CD4-positive, alpha-beta T cell (primary cell): ENCODE data around the gene SLC2A5. TPM values are rescaled to one million over a fixed set of nuclear protein-coding genes. Genes with fewer than 3 reads are reported as not detected.

Experiments
- ATAC-seq: fragments of 200-7000 bp; cut with Tn5 transposase; one replicate; pipeline ENCODE4 v1.10.0; 2022; ENCODE audit warnings: mild to moderate bottlenecking; ENCODE audit not compliant: poor library complexity
- CTCF ChIA-PET: fragments of 350-600 bp; sonication (Branson Sonifier 250); formaldehyde crosslinking; loops from one replicate; lab custom pipeline; 2021; ENCODE audit warnings: antibody characterized with exemption, inconsistent platforms; lab: Charles Lee
- POLR2A ChIA-PET: fragments of 350-600 bp; sonication (Branson Sonifier 250); formaldehyde crosslinking; loops from one replicate; lab custom pipeline; 2021; ENCODE audit warnings: antibody characterized with exemption, inconsistent platforms; lab: Charles Lee
- DNase-seq, 14 experiments: peaks; one replicate each; pipeline ENCODE4 v3.0.0-alpha.2; 2013 to 2020; ENCODE audit warnings: mixed read lengths in 2 of 14
- H3K27ac ChIP-seq, 2 donors: one replicate each; pipeline versions ENCODE4 v1.5.1 to v1.7.0; 2013; ENCODE audit warnings: low read length in 2 of 2, low read depth in 1 of 2, mild to moderate bottlenecking in 1 of 2
- H3K27me3 ChIP-seq, 2 experiments: 1 replicate in 1 of 2; 2 replicates in 1 of 2; pipeline versions ENCODE4 v1.6.1 to v1.7.0; 2013; ENCODE audit warnings: low read length in 2 of 2, control low read depth in 1 of 2, mild to moderate bottlenecking in 1 of 2, moderate library complexity in 1 of 2; ENCODE audit not compliant: insufficient read depth in 2 of 2, control insufficient read depth in 1 of 2
- H3K36me3 ChIP-seq: one replicate; pipeline ENCODE4 v1.6.1; 2013; ENCODE audit warnings: low read length, control low read depth; ENCODE audit not compliant: insufficient read depth
- H3K4me1 ChIP-seq: one replicate; pipeline ENCODE4 v1.6.1; 2013; ENCODE audit warnings: low read length, control low read depth; ENCODE audit not compliant: insufficient read depth
- H3K4me3 ChIP-seq: one replicate; pipeline ENCODE4 v1.5.1; 2013; ENCODE audit warnings: mild to moderate bottlenecking, low read length, moderate library complexity
- H3K9me3 ChIP-seq, 2 experiments: 1 replicate in 1 of 2; 2 replicates in 1 of 2; pipeline versions ENCODE4 v1.6.1 to v1.7.0; 2013; ENCODE audit warnings: low read length in 2 of 2, mild to moderate bottlenecking in 2 of 2, control low read depth in 1 of 2, moderate library complexity in 1 of 2; ENCODE audit not compliant: control insufficient read depth in 1 of 2, insufficient read depth in 1 of 2
- H3K27ac Mint-ChIP-seq: one replicate; pipeline ENCODE4 v1.8.0; 2020; ENCODE audit warnings: mixed read lengths
- H3K27me3 Mint-ChIP-seq: one replicate; pipeline ENCODE4 v1.8.0; 2021; ENCODE audit warnings: mixed read lengths
- H3K36me3 Mint-ChIP-seq: one replicate; pipeline ENCODE4 v1.8.0; 2021; ENCODE audit warnings: low read depth, mixed read lengths
- H3K4me1 Mint-ChIP-seq: one replicate; pipeline ENCODE4 v1.8.0; 2021; ENCODE audit warnings: low read depth, mixed read lengths
- H3K4me3 Mint-ChIP-seq: one replicate; pipeline ENCODE4 v1.8.0; 2020; ENCODE audit warnings: mild to moderate bottlenecking, mixed read lengths
- H3K9me3 Mint-ChIP-seq: one replicate; pipeline ENCODE4 v1.8.0; 2020; ENCODE audit warnings: mixed read lengths
- intact Hi-C, 2 experiments: fragments of 100-400 bp; cut with DNase I in 1 of 2; cut with micrococcal nuclease in 1 of 2; formaldehyde crosslinking; loops; one replicate each; pipeline versions ENCODE4 v1.15.1 to v1.9.0; 2023 to 2025; cut with DNase I, micrococcal nuclease
- total RNA-seq, 174 experiments: library from RNA in 2 of 174; stranded (reverse) in 2 of 174; gene quantifications; one replicate each; pipeline ENCODE4 v1.2.3 and lab custom pipeline; 2021 to 2026
- TF ChIP-seq, protein P1 (sequence below): fragments of 200-600 bp; IDR thresholded peaks from one replicate; pipeline ENCODE4 v1.8.0; 2022; ENCODE audit warnings: antibody characterized with exemption, mild to moderate bottlenecking

Gene SLC2A5
- total RNA-seq, 2 experiments from 2014 or later = not detected

DNA sequence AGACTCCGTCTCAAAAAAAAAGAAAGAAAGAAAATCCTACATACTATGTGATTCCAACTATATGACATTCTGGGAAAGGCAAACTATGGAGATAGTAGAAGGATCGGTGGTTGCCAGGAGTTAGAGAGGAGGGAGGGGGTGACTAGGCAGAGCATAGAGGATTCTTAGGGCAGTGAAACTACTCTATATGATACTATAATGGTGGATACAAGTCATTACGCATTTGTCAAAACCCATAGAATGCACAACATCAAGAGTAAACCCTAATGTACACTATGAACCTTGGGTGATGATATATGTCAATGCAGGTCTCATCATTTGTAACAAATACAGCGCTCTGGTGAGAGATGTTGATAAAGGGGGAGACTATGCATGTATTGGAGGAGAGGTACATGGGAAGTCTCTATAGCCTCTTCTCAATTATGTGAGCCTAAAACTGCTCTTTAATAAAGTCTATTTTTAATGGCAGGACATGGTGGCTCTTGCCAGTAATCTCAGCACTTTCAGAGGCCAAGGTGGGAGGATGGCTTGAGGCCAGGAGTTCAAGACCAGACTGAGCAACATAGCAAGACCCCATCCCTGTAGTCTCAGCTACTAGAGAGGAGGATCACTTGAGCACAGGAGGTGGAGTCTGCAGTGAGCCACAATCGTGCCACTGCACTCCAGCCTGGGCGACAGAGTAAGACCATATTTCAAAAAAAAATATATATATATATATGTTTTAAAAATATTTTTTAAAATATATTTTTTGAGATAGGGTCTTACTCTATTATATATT lies 17.0 kb downstream of the SLC2A5 start:
- no peak overlapping the region for H3K27ac ChIP-seq
- Mint-ChIP-seq H3K9me3 (no peaks in the 10 kb centered on the region), H3K27ac (no peak overlapping the region), H3K27me3 (peaks cover 4% of the 10 kb centered on the region), H3K4me3 (no peak overlapping the region), H3K4me1 (no peaks in the 10 kb centered on the region), H3K36me3 (no peaks in the 10 kb centered on the region)
- no peaks in the 10 kb centered on the region for H3K9me3 ChIP-seq
- no peaks in the 10 kb centered on the region for H3K4me1 ChIP-seq
- no peaks in the 10 kb centered on the region for H3K27me3 ChIP-seq
- no peaks in the 10 kb centered on the region for H3K36me3 ChIP-seq
- intact Hi-C loops = no loop called here
- no peak for ATAC-seq
- POLR2A ChIA-PET = no interaction called here
- TF ChIP-seq, protein P1, sequence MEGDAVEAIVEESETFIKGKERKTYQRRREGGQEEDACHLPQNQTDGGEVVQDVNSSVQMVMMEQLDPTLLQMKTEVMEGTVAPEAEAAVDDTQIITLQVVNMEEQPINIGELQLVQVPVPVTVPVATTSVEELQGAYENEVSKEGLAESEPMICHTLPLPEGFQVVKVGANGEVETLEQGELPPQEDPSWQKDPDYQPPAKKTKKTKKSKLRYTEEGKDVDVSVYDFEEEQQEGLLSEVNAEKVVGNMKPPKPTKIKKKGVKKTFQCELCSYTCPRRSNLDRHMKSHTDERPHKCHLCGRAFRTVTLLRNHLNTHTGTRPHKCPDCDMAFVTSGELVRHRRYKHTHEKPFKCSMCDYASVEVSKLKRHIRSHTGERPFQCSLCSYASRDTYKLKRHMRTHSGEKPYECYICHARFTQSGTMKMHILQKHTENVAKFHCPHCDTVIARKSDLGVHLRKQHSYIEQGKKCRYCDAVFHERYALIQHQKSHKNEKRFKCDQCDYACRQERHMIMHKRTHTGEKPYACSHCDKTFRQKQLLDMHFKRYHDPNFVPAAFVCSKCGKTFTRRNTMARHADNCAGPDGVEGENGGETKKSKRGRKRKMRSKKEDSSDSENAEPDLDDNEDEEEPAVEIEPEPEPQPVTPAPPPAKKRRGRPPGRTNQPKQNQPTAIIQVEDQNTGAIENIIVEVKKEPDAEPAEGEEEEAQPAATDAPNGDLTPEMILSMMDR = no peak
- no peak overlapping the region for H3K4me3 ChIP-seq
- no peak for DNase-seq
- CTCF ChIA-PET = no interaction called here

DNA sequence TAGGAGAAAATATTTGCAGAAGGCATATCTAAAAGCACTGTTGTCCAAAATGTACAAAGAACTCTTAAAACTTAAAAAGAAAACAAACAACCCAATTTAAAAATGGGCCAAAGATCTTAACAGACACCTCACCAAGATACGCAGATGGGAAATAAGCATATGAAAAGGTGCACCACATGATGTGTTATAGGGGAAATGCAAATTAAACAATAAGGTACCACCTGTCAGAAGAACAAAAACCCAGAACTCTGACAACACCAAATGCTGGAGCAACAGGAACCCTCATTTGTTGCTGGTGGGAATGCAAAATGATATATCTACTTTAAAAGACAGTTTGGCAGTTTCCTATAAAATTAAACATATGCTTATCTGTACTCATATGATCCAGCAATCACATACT lies 18.1 kb downstream of the SLC2A5 start:
- DNase-seq = no peak
- TF ChIP-seq, protein P1 = no peak
- CTCF ChIA-PET = no interaction called here

DNA sequence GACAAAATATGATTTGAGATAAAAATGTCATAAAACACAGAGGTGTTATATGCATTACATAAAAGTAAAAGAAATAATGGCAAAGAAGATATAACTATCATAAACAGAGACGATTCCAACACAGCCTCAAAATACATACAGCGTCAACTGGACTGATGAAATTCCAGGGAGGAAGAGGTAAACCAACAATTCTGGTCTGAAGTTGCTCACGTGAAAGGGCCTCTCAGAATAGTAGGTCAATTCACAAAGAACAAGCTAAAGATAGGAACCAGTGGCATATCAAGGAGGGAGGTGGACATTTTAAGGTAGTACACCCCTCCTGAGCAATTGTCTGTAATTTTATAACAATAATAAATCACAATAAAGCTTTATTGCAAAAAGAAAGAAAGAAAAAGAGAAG lies 18.6 kb downstream of the SLC2A5 start:
- no peak overlapping the region for H3K4me3 ChIP-seq
- no peaks in the 10 kb centered on the region for H3K4me1 ChIP-seq
- no peaks in the 10 kb centered on the region for H3K4me1 Mint-ChIP-seq
- H3K27ac Mint-ChIP-seq = no peak overlapping the region
- DNase-seq (no peak), ATAC-seq (no peak)
- no peaks in the 10 kb centered on the region for H3K36me3 ChIP-seq
- intact Hi-C loops = no loop called here
- H3K36me3 Mint-ChIP-seq = no peaks in the 10 kb centered on the region
- H3K27ac ChIP-seq = no peak overlapping the region
- POLR2A ChIA-PET = no interaction called here
- no peaks in the 10 kb centered on the region for H3K27me3 ChIP-seq
- no peak overlapping the region for H3K4me3 Mint-ChIP-seq
- peaks cover 4% of the 10 kb centered on the region for H3K27me3 Mint-ChIP-seq
- H3K9me3 Mint-ChIP-seq = no peaks in the 10 kb centered on the region
- H3K9me3 ChIP-seq = no peaks in the 10 kb centered on the region
- TF ChIP-seq, protein P1 = no peak
- CTCF ChIA-PET = interaction anchor here (0.7 kb wide), 1 partner anchor 249 kb away, joined by 4 read pairs; no protein-coding TSS in a partner anchor

More for the DNA sequence above, 18.1 kb downstream of the SLC2A5 start:
- no peaks in the 10 kb centered on the region for H3K4me1 Mint-ChIP-seq
- no peaks in the 10 kb centered on the region for H3K36me3 Mint-ChIP-seq
- intact Hi-C loops = no loop called here
- no peak for ATAC-seq
- H3K27ac Mint-ChIP-seq = no peak overlapping the region
- H3K4me3 Mint-ChIP-seq = no peak overlapping the region
- H3K27ac ChIP-seq = no peak overlapping the region
- no peaks in the 10 kb centered on the region for H3K4me1 ChIP-seq
- peaks cover 4% of the 10 kb centered on the region for H3K27me3 Mint-ChIP-seq
- no peak overlapping the region for H3K4me3 ChIP-seq
- H3K27me3 ChIP-seq = no peaks in the 10 kb centered on the region
- H3K9me3 ChIP-seq = no peaks in the 10 kb centered on the region
- H3K36me3 ChIP-seq = no peaks in the 10 kb centered on the region
- H3K9me3 Mint-ChIP-seq = no peaks in the 10 kb centered on the region
- POLR2A ChIA-PET = no interaction called here
